Stimulated activated CD8-positive, alpha-beta memory T cell treated with anti-CD3 and anti-CD28 coated beads, Interleukin-12 subunit alpha, Interleukin-12 subunit beta, amount 100 ng/mL, for 24 hours (primary cell): ENCODE measurements around the gene SLC10A6.
"Not testable (repeated sequence)": the region's sequence is repeated elsewhere in the genome, so short reads cannot be mapped to it uniquely, and the experiment has no call there.

Source experiments
- DNase-seq: peaks from one replicate; pipeline ENCODE4 v3.0.0-alpha.2; 2020; ENCODE audit errors: extremely low read depth

Gene SLC10A6

GRCh38 chr4:86848732-86849619, at the start of gene SLC10A6:
Gene SLC10A6, minus strand, starts transcription at chr4:86849384. Its CDS starts 269 bp downstream, at chr4:86849115.
- DNase-seq: no peak

GRCh38 chr4:86898562-86898961, 49.4 kb upstream of the SLC10A6 start:
- DNase-seq: no peak

- no peak for DNase-seq
Observed at GRCh38 chr4:86896596-86896995, 47.4 kb upstream of the SLC10A6 start.

GRCh38 chr4:86895692-86896488, 46.7 kb upstream of the SLC10A6 start:
- no peak for DNase-seq

- DNase-seq: no peak
Observed at GRCh38 chr4:86894455-86894854, 45.3 kb upstream of the SLC10A6 start.

- no peak for DNase-seq
Observed at GRCh38 chr4:86893136-86893535, 44.0 kb upstream of the SLC10A6 start.

GRCh38 chr4:86892636-86892960, 43.4 kb upstream of the SLC10A6 start:
- DNase-seq: no peak

- DNase-seq: no peak
Observed at GRCh38 chr4:86891762-86892635, 42.8 kb upstream of the SLC10A6 start, which contains the start of gene C4orf36. Gene C4orf36, minus strand, starts transcription at chr4:86892422. Its CDS starts 902 bp downstream, at chr4:86891520.

- no peak for DNase-seq
Observed at GRCh38 chr4:86890790-86891189, 41.6 kb upstream of the SLC10A6 start.

- no peak for DNase-seq
Observed at GRCh38 chr4:86879641-86880040, 30.5 kb upstream of the SLC10A6 start.

GRCh38 chr4:86878640-86879039, 29.5 kb upstream of the SLC10A6 start:
- no peak for DNase-seq

- no peak for DNase-seq
Observed at GRCh38 chr4:86876894-86877685, 27.9 kb upstream of the SLC10A6 start.

GRCh38 chr4:86875436-86875835, 26.3 kb upstream of the SLC10A6 start:
- not testable (repeated sequence) for DNase-seq

GRCh38 chr4:86872135-86872534, 23.0 kb upstream of the SLC10A6 start:
- DNase-seq: no peak

GRCh38 chr4:86870442-86871069, 21.4 kb upstream of the SLC10A6 start:
- DNase-seq: no peak

GRCh38 chr4:86857341-86858052, 8.3 kb upstream of the SLC10A6 start:
- no peak for DNase-seq

- no peak for DNase-seq
Observed at GRCh38 chr4:86856896-86857295, 7.7 kb upstream of the SLC10A6 start.

GRCh38 chr4:86855572-86855971, 6.4 kb upstream of the SLC10A6 start:
- DNase-seq: no peak

GRCh38 chr4:86853209-86853608, 4.0 kb upstream of the SLC10A6 start:
- DNase-seq: no peak

- no peak for DNase-seq
Observed at GRCh38 chr4:86848136-86848535, 1.0 kb downstream of the SLC10A6 start.
